GM12878 (cell line): ENCODE measurements around the gene DAD1. TPM values are rescaled to one million over a fixed set of nuclear protein-coding genes. Genes with fewer than 3 reads are reported as not detected.

Experiments used
- ATAC-seq: fragments of 200-7000 bp; cut with Tn5 transposase; 3 replicates; pipeline ENCODE4 v1.9.1; 2020; ENCODE audit warnings: mild to moderate bottlenecking, moderate library complexity
- BruUV-seq: library from RNA; stranded (reverse); fragments of 400-500 nt; replicated peaks from 2 replicates; lab custom pipeline; 2021; lab: Mats Ljungman, UMichigan
- CTCF ChIA-PET: fragments of 300-600 bp; sonication (Branson Sonifier 250); formaldehyde crosslinking; extraction: SDS; loops from one replicate; lab custom pipeline; 2021; ENCODE audit warnings: inconsistent platforms; lab: Yijun Ruan, JAX
- POLR2A ChIA-PET: fragments of 350-600 bp; formaldehyde crosslinking; extraction: SDS; loops from one replicate; lab custom pipeline; 2021; ENCODE audit warnings: inconsistent platforms; lab: Charles Lee
- RAD21 ChIA-PET: fragments of 300-600 bp; sonication (Branson Sonifier 250); formaldehyde crosslinking; loops from one replicate; lab custom pipeline; 2023; ENCODE audit warnings: antibody characterized with exemption; ENCODE audit not compliant: unreplicated experiment; lab: Charles Lee
- SMC1A ChIA-PET: fragments of 300-600 bp; sonication (Branson Sonifier 250); formaldehyde crosslinking; loops from one replicate; lab custom pipeline; 2023; ENCODE audit not compliant: unreplicated experiment, uncharacterized antibody; lab: Charles Lee
- DNase-seq: peaks from one replicate; pipeline ENCODE4 v3.0.0-alpha.2; 2011; ENCODE audit warnings: low read depth, low spot score
- FAIRE-seq: peaks from 3 replicates; lab custom pipeline; 2011; peaks lifted over from hg19 to GRCh38; lab: Jason Lieb, UNC
- H2AFZ ChIP-seq: 2 replicates; pipeline ENCODE4 v1.6.0; 2011; ENCODE audit warnings: low read depth, low read length, control low read depth; ENCODE audit not compliant: control insufficient read depth
- H3K27ac ChIP-seq: 2 replicates; pipeline ENCODE4 v1.5.1; 2011; ENCODE audit warnings: control low read depth; ENCODE audit not compliant: control insufficient read depth, insufficient read depth
- H3K27me3 ChIP-seq, 2 experiments: replicated peaks in 1 of 2; 2 replicates each; pipeline versions ENCODE4 v1.6.0 to v1.6.1; 2011; ENCODE audit warnings: low read length in 1 of 2; ENCODE audit not compliant: control insufficient read depth in 2 of 2, insufficient read depth in 2 of 2
- H3K36me3 ChIP-seq, 2 experiments: 2 replicates each; pipeline ENCODE4 v1.5.1; 2011; ENCODE audit warnings: low read length in 1 of 2; ENCODE audit not compliant: control insufficient read depth in 2 of 2, insufficient read depth in 2 of 2
- H3K4me1 ChIP-seq: 2 replicates; pipeline ENCODE4 v1.6.1; 2011; ENCODE audit warnings: mild to moderate bottlenecking, low read length, moderate library complexity, mixed read lengths; ENCODE audit not compliant: control insufficient read depth, insufficient read depth
- H3K4me2 ChIP-seq: 2 replicates; pipeline ENCODE4 v1.6.0; 2011; ENCODE audit warnings: control low read depth; ENCODE audit not compliant: control insufficient read depth, insufficient read depth
- H3K4me3 ChIP-seq: fragments of 200-600 bp; sonication (generic); 2 replicates; pipeline ENCODE4 v1.5.1; 2016
- H3K79me2 ChIP-seq: 2 replicates; pipeline ENCODE4 v1.6.0; 2011; ENCODE audit warnings: low read length; ENCODE audit not compliant: control insufficient read depth, insufficient read depth
- H3K9ac ChIP-seq: 2 replicates; pipeline ENCODE4 v1.8.0; 2011; ENCODE audit warnings: low read length, control low read depth, mixed read lengths; ENCODE audit not compliant: control insufficient read depth, insufficient read depth
- H3K9me3 ChIP-seq: replicated peaks from 3 replicates; pipeline ENCODE4 v1.5.1; 2011; ENCODE audit warnings: mild to moderate bottlenecking, low read length; ENCODE audit not compliant: control insufficient read depth, insufficient read depth
- H4K20me1 ChIP-seq: 2 replicates; pipeline ENCODE4 v1.6.0; 2011; ENCODE audit not compliant: control insufficient read depth, insufficient read depth
- BHLHE40 ChIP-seq, 2 experiments: fragments of 450-650 bp in 1 of 2; IDR thresholded peaks; 2 replicates each; pipeline ENCODE4 v1.6.1; 2011 to 2017; ENCODE audit warnings: low read depth in 2 of 2, borderline replicate concordance in 1 of 2, improper control_type of control experiment in 1 of 2, low read length in 1 of 2, mild to moderate bottlenecking in 1 of 2
- DPF2 ChIP-seq: fragments of 450-650 bp; IDR thresholded peaks from 2 replicates; pipeline ENCODE4 v1.6.1; 2017; ENCODE audit warnings: mild to moderate bottlenecking
- EED ChIP-seq: sonication (generic); IDR thresholded peaks from 2 replicates; pipeline ENCODE4 v1.6.1; 2016; ENCODE audit warnings: antibody characterized with exemption, low read depth
- GABPA ChIP-seq: IDR thresholded peaks from 2 replicates; pipeline ENCODE4 v1.6.1; 2014; ENCODE audit warnings: antibody characterized with exemption, low read depth, mild to moderate bottlenecking, inconsistent platforms
- MTA2 ChIP-seq: fragments of 450-650 bp; IDR thresholded peaks from 2 replicates; pipeline ENCODE4 v1.6.1; 2016; ENCODE audit warnings: low read depth, mild to moderate bottlenecking, moderate library complexity
- MXI1 ChIP-seq: fragments of 150-350 bp; IDR thresholded peaks from 2 replicates; pipeline ENCODE4 v1.6.1; 2011; ENCODE audit warnings: low read depth, mild to moderate bottlenecking, inconsistent platforms, low read length, improper control_type of control experiment
- NFYB ChIP-seq: IDR thresholded peaks from 2 replicates; pipeline ENCODE4 v1.6.1; 2011; ENCODE audit warnings: low read depth, mild to moderate bottlenecking, low read length, improper control_type of control experiment, moderate library complexity; ENCODE audit not compliant: insufficient read depth
- POLR2A ChIP-seq: IDR thresholded peaks from 2 replicates; pipeline ENCODE4 v1.6.1; 2011; ENCODE audit warnings: low read depth, mild to moderate bottlenecking, low read length
- SIX5 ChIP-seq: IDR thresholded peaks from 2 replicates; pipeline ENCODE4 v1.6.1; 2011; ENCODE audit warnings: mild to moderate bottlenecking, low read depth, low read length, moderate library complexity; ENCODE audit not compliant: severe bottlenecking
- SP1 ChIP-seq: IDR thresholded peaks from one replicate; pipeline ENCODE4 v1.6.1; 2011; ENCODE audit warnings: low read depth, low read length
- WGBS: methylation state at CpG from one replicate; pipeline ENCODE4 v1.1.6; 2016; ENCODE audit warnings: low lambda C conversion rate; ENCODE audit not compliant: insufficient replicate concordance, insufficient coverage; ENCODE audit errors: missing lambda C conversion rate; 5-methylcytosine and 5-hydroxymethylcytosine counted together
- in situ Hi-C: fragments of 300-500 bp; cut with MboI; formaldehyde crosslinking; loops from 9 replicates; pipeline ENCODE4 v1.14.3; 2018; ENCODE audit warnings: mixed read lengths
- intact Hi-C: fragments of 100-400 bp; cut with micrococcal nuclease; formaldehyde crosslinking; loops from one replicate; pipeline ENCODE4 v1.14.2; 2022; ENCODE audit not compliant: unreplicated experiment
- polyA plus RNA-seq, 11 experiments: library from polyadenylated mRNA; depleted of rRNA in 4 of 11; unstranded in 6 of 11; stranded (reverse) in 5 of 11; fragments of >200 nt; fragmentation: Nextera tagmentation in 4 of 11; fragmentation: Illumina TruSeq in 1 of 11; extraction: Ambion mirVana in 4 of 11; extraction: Trizol in 1 of 11; gene quantifications; 1 replicate in 1 of 11; 2 replicates in 10 of 11; pipeline versions ENCODE4 v1.2.1 to v1.2.3, GENCODE V29; 2011 to 2016; ENCODE audit warnings: inconsistent platforms in 2 of 11, missing spikeins in 2 of 11, low read depth in 1 of 11
- total RNA-seq, 4 experiments: library from RNA; depleted of rRNA in 3 of 4; stranded (reverse); fragments of >200 nt in 3 of 4; fragmentation: Illumina TruSeq in 1 of 4; extraction: Trizol in 1 of 4; gene quantifications; 2 replicates each; pipeline versions ENCODE4 v1.2.1 to v1.2.3, GENCODE V29; 2013 to 2021
- TF ChIP-seq, protein P1 (sequence below): fragments of 450-650 bp; IDR thresholded peaks from 2 replicates; pipeline ENCODE4 v1.6.1; 2016; ENCODE audit warnings: mild to moderate bottlenecking, moderate library complexity, borderline replicate concordance
- TF ChIP-seq, protein P2 (sequence below): fragments of 450-650 bp; formaldehyde crosslinking; IDR thresholded peaks from 2 replicates; pipeline ENCODE4 v1.4.0; 2020; ENCODE audit warnings: mild to moderate bottlenecking, moderate library complexity
- TF ChIP-seq, protein P3 (sequence below): IDR thresholded peaks from 2 replicates; pipeline ENCODE4 v1.6.1; 2012; ENCODE audit warnings: low read depth, low read length, improper control_type of control experiment

The DAD1 gene
- total and polyA plus RNA-seq, 10 of the 15 experiments (the other 5 are each of a cell fraction or from before 2014, with no cell fraction given), result 161 to 920 (median 319) TPM

DNA sequence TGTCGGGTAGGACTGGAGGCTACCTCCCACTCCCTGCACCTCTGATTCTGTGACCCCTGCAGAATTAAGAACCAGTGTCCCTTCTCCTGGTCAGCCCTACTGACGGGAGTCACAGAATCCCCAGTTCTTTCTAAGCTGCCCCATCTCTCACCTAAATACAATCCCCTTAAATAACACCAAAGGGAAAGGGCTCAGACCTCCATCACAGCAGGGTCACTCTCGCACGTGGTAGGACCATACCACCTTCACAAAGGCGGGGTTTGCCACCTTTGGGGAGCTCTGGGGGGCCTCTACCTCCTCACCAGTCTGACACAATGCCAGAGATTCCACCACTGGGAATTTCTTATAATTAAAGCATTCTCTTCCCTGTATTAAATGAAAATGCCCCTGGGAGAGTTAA is 35.6 kb downstream of the DAD1 start (continued):
- TF ChIP-seq, protein P1, sequence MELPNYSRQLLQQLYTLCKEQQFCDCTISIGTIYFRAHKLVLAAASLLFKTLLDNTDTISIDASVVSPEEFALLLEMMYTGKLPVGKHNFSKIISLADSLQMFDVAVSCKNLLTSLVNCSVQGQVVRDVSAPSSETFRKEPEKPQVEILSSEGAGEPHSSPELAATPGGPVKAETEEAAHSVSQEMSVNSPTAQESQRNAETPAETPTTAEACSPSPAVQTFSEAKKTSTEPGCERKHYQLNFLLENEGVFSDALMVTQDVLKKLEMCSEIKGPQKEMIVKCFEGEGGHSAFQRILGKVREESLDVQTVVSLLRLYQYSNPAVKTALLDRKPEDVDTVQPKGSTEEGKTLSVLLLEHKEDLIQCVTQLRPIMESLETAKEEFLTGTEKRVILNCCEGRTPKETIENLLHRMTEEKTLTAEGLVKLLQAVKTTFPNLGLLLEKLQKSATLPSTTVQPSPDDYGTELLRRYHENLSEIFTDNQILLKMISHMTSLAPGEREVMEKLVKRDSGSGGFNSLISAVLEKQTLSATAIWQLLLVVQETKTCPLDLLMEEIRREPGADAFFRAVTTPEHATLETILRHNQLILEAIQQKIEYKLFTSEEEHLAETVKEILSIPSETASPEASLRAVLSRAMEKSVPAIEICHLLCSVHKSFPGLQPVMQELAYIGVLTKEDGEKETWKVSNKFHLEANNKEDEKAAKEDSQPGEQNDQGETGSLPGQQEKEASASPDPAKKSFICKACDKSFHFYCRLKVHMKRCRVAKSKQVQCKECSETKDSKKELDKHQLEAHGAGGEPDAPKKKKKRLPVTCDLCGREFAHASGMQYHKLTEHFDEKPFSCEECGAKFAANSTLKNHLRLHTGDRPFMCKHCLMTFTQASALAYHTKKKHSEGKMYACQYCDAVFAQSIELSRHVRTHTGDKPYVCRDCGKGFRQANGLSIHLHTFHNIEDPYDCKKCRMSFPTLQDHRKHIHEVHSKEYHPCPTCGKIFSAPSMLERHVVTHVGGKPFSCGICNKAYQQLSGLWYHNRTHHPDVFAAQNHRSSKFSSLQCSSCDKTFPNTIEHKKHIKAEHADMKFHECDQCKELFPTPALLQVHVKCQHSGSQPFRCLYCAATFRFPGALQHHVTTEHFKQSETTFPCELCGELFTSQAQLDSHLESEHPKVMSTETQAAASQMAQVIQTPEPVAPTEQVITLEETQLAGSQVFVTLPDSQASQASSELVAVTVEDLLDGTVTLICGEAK, result no peak
- TF ChIP-seq MXI1 (no peak), MTA2 (no peak)
- TF ChIP-seq, all 136 proteins: peak for 0

DNA sequence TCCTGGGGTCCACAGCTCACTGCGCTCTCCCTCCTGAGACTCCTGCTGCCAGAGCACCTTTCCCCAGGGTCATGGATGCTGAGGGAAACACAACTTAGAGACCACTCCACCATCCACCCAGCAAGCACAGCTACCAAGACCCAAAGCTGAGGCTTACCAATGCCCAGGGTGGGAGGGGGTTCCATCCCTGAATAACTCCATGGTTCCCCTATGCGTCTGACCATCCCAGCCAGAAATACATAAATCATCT is 36.3 kb downstream of the DAD1 start:
- H3K36me3 ChIP-seq, result peaks cover 22 to 24% of the 10 kb centered on the region in 2 experiments
- no peak for TF ChIP-seq SIX5
- TF ChIP-seq EED, result no peak
- TF ChIP-seq, protein P2, sequence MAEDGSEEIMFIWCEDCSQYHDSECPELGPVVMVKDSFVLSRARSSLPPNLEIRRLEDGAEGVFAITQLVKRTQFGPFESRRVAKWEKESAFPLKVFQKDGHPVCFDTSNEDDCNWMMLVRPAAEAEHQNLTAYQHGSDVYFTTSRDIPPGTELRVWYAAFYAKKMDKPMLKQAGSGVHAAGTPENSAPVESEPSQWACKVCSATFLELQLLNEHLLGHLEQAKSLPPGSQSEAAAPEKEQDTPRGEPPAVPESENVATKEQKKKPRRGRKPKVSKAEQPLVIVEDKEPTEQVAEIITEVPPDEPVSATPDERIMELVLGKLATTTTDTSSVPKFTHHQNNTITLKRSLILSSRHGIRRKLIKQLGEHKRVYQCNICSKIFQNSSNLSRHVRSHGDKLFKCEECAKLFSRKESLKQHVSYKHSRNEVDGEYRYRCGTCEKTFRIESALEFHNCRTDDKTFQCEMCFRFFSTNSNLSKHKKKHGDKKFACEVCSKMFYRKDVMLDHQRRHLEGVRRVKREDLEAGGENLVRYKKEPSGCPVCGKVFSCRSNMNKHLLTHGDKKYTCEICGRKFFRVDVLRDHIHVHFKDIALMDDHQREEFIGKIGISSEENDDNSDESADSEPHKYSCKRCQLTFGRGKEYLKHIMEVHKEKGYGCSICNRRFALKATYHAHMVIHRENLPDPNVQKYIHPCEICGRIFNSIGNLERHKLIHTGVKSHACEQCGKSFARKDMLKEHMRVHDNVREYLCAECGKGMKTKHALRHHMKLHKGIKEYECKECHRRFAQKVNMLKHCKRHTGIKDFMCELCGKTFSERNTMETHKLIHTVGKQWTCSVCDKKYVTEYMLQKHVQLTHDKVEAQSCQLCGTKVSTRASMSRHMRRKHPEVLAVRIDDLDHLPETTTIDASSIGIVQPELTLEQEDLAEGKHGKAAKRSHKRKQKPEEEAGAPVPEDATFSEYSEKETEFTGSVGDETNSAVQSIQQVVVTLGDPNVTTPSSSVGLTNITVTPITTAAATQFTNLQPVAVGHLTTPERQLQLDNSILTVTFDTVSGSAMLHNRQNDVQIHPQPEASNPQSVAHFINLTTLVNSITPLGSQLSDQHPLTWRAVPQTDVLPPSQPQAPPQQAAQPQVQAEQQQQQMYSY, result no peak
- no peak for TF ChIP-seq SP1
- no peak for TF ChIP-seq GABPA
- no peak for TF ChIP-seq BHLHE40 (IDR thresholded peaks at IDR 0.05; ENCODE audit: borderline replicate concordance in 1 of 2, low read depth in 2 of 2, low read length in 1 of 2)
- TF ChIP-seq, protein P3, sequence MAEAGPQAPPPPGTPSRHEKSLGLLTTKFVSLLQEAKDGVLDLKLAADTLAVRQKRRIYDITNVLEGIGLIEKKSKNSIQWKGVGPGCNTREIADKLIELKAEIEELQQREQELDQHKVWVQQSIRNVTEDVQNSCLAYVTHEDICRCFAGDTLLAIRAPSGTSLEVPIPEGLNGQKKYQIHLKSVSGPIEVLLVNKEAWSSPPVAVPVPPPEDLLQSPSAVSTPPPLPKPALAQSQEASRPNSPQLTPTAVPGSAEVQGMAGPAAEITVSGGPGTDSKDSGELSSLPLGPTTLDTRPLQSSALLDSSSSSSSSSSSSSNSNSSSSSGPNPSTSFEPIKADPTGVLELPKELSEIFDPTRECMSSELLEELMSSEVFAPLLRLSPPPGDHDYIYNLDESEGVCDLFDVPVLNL, result no peak
- TF ChIP-seq NFYB, result no peak
- no peak for TF ChIP-seq POLR2A
- TF ChIP-seq DPF2, result no peak

More for the DNA sequence above, 36.3 kb downstream of the DAD1 start:
- BruUV-seq, result no TSS peak
- ChIA-PET CTCF (interaction anchor here (1.0 to 7.1 kb wide), 6 partner anchors 13 to 81 kb away, joined by 3 to 58 read pairs (median 4); no protein-coding TSS in a partner anchor), SMC1A (interaction anchor here (0.8 to 9.2 kb wide), 13 partner anchors 9 to 76 kb away, joined by 4 to 105 read pairs (median 5); no protein-coding TSS in a partner anchor), RAD21 (interaction anchor here (0.6 to 6.6 kb wide), 13 partner anchors 11 to 87 kb away, joined by 3 to 48 read pairs (median 4); no protein-coding TSS in a partner anchor), POLR2A (interaction anchor here (0.5 to 6.3 kb wide), 11 partner anchors 10 to 310 kb away, joined by 3 to 74 read pairs (median 4); no protein-coding TSS in a partner anchor)
- in situ Hi-C loops (no loop called here), intact Hi-C loops (no loop called here)
- no peak overlapping the region for H3K9ac ChIP-seq
- FAIRE-seq (no peak), ATAC-seq (no peak), DNase-seq (no peak)
- H3K79me2 ChIP-seq, result peaks cover 7% of the 10 kb centered on the region
- H3K4me1 ChIP-seq, result peaks cover 79% of the 10 kb centered on the region
- WGBS, result 100% methylated on average over 2 of the region's 2 CpGs
- H3K9me3 ChIP-seq, result no peaks in the 10 kb centered on the region
- H3K4me3 ChIP-seq, result no peak overlapping the region
- H3K27ac ChIP-seq, result peak overlapping the region; percentile 68
- H3K27me3 ChIP-seq, result no peaks in the 10 kb centered on the region
- no peaks in the 10 kb centered on the region for H4K20me1 ChIP-seq
- no peak overlapping the region for H2AFZ ChIP-seq
- no peak overlapping the region for H3K4me2 ChIP-seq
